GM18507 (cell line): ENCODE results near the gene BICD1.
"Not testable (repeated sequence)": the region's sequence is repeated elsewhere in the genome, so short reads cannot be mapped to it uniquely, and the experiment has no call there.

Experiments
- DNase-seq: peaks from one replicate; pipeline ENCODE4 v3.0.0; 2011; ENCODE audit warnings: low read depth; ENCODE audit not compliant: insufficient read length; ENCODE audit errors: extremely low spot score
- FAIRE-seq: peaks from 2 replicates; lab custom pipeline; 2011; peaks lifted over from hg19 to GRCh38; lab: Jason Lieb, UNC

The BICD1 gene

DNA sequence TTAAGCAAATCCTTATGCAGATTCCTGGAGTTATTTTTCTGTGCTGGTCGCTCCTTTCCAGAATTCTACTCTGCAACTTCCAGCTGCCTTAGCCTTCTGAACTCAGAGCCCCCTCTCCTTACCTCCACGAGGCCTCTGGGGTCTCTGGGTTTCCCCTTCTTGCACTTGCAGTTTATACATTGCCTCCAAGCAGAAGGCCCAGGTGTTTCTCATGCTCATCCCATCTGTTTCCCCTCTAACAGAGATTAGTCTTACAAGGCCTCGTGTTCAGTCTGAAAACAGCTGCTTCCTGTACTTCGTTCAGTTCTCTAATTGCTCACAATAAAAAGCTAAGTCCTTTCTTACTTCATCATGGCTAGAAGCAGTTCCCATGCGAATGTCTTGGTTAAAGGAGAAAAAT is 158.3 kb downstream of the BICD1 start:
- DNase-seq (no peak), FAIRE-seq (peak; percentile 70)

- FAIRE-seq (no peak), DNase-seq (no peak)
Measured at GRCh38 chr12:32265456-32265855, 158.8 kb downstream of the BICD1 start.

GRCh38 chr12:32265951-32266350 is 159.3 kb downstream of the BICD1 start:
- FAIRE-seq (peak; percentile 70), DNase-seq (no peak)

GRCh38 chr12:32266756-32267155 is 160.1 kb downstream of the BICD1 start:
- FAIRE-seq (no peak), DNase-seq (no peak)

DNA sequence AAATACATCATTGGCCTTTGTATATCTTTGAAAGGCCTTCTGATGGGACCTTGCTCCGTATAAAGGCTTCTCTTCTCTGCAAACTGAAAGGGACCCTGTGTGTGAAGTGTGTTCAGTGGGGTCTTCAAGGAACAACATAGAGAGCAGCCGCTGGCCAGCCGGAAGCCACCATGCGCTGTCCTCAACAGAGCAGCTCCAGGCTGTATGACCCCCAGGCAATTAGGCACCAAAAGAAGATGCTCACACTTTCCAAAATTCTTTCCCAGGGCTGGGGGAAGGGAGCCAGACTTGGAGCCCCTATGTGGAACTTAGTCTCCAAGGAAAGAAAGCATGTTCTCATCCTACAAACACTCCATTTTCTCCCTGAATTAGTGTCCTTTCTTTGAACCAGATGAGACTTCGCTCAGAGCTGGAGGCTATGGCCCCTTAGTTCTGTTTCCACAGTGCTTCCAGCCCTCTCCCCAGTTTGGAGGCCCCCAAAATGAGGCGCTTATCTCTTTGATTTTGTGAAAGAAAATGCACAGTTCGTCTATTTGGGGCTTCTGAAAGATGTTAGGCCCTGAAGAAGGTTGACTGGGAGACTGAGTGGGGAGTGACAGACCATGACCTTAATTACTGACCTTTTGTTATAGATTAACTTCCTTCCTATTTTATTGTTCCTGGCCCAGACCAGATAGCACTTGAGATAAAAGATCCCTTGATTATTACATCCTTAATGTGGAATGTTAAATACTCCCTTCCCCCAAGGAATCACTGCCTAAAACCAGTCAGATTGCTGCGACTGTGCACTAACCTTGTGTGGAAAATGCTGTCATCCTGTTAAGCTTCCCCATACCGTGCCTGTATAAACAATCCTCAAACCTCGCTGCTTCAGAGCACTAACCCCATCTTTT is 164.4 kb downstream of the BICD1 start:
- DNase-seq (no peak), FAIRE-seq (peak; percentile 21)

- FAIRE-seq (no peak), DNase-seq (no peak)
Measured at GRCh38 chr12:32272465-32272864, 165.8 kb downstream of the BICD1 start.

DNA sequence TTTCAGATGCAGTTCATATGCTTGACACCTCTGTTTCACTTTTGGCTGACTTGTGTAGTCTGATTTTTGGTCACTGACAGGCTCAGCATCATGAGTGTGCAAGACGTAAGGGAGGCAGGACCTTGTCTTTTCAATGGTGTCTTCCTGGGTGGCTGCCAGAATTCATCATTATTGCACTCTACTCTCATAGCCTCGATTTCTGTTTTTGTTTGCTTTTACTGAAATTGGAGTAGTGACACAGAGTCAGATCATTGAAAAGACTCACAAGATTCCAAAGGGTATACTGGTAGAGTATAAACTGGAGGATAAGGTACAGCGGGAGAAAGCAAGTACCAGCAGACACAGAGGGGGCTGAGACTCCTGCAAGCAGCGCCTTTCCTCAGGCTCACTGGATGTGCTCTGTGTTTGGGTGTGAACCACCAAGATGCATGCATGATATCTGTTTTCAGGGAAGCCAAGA is 166.4 kb downstream of the BICD1 start:
- FAIRE-seq = peak; percentile 75
- no peak for DNase-seq

- DNase-seq (no peak), FAIRE-seq (peak; percentile 91)
Measured at GRCh38 chr12:32273712-32274111, 167.1 kb downstream of the BICD1 start.

DNA sequence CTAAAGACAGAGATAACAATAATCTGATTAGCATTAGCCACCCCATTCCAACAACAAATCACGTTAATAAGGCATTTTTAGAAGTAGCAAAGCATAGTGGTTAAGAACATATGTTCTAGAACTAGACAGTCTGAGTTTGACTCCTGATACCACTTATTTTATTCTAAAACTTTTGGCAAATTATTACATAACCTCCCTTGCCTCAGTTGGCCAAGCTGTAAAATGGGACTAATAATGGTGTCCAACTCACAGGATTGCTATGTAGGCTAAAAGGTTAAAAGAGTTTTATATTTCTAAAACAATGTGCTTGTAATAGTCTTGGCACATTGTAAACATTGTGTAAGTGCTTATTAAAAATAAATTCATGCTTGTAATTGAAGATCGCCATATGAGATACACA is 168.0 kb downstream of the BICD1 start:
- DNase-seq (no peak), FAIRE-seq (no peak)

GRCh38 chr12:32275520-32275919 is 168.9 kb downstream of the BICD1 start:
- FAIRE-seq, DNase-seq: not testable (repeated sequence)

DNA sequence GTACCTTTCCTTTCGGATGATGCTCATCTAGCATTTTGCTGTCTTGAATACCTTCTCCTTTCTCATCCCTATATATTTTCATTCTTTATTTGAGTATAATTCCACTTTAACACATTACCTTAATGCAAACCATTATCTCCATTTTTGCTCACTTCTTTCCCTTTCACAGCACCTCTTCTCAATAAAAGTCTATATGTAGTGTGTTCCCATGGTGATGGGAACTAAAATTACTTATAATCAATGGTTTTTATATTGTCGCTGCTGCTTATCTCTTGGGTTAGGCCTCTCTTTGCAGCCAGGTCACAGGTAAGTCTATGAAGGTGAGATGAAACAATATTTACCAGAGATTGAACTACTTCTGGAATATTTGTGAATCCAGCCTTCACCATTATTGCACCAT is 171.1 kb downstream of the BICD1 start:
- DNase-seq (no peak), FAIRE-seq (no peak)

DNA sequence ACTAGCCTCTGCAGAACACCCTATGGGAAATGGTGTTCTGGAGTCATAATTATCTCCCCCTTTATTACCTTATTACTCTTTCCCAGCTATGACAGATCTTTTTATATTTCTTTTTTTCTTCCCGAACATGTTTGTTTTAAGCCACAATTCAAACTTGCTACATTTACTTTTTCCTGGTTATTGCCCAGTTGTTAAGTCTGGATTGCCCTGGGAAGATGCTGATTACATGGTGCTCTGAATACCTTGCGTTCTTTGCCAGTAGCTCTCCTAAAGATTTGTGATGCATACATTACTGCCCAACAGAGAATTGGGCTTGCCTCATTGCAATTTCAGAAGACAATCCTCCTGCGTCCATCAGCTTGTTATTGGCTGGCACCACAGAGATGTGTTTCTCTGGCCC is 174.5 kb downstream of the BICD1 start:
- DNase-seq (no peak), FAIRE-seq (no peak)

- FAIRE-seq (no peak), DNase-seq (no peak)
Measured at GRCh38 chr12:32284561-32284960, 177.9 kb downstream of the BICD1 start.

- DNase-seq = no peak
- no peak for FAIRE-seq
Measured at GRCh38 chr12:32285021-32285420, 178.4 kb downstream of the BICD1 start.

DNA sequence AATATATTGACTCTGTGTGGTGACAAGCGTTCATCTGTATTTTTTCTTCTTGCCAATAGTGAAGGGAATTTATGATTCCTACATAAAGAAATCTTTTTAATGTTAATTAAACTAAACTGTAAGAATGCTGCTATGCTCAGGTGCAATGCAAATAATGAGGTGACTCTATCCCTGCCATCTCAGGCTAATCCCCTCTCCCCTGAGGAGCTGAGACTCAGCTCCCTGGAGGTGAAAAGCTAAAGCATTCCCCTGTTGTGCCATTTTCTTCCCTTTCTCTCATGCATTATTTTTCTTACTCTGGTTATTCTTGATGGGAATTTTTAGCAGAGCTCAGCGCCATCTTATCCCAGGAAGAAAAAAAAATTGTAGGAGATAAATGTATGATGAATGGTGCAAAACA is 178.8 kb downstream of the BICD1 start:
- FAIRE-seq (no peak), DNase-seq (no peak)

- DNase-seq (no peak), FAIRE-seq (no peak)
Measured at GRCh38 chr12:32290411-32290810, 183.8 kb downstream of the BICD1 start.

DNA sequence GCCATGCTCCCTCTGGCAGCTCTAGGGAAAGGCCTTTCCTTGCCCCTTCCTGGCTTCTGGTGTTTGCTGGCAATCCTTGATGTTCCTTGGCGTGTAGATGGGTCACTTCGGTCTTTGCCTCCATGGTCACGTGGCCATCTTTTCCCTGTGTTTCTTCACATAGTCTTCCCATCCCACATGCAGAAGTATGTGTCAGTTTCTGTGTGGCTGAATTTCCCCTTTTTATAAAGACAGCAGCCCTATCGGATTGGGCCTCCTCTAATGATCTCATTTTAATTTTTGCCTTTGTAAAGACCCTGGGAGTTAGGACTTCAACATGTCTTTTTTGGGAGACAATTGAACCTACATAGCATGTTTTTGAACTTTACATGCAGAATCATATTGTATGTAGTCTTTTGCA is 185.5 kb downstream of the BICD1 start:
- DNase-seq (no peak), FAIRE-seq (no peak)

DNA sequence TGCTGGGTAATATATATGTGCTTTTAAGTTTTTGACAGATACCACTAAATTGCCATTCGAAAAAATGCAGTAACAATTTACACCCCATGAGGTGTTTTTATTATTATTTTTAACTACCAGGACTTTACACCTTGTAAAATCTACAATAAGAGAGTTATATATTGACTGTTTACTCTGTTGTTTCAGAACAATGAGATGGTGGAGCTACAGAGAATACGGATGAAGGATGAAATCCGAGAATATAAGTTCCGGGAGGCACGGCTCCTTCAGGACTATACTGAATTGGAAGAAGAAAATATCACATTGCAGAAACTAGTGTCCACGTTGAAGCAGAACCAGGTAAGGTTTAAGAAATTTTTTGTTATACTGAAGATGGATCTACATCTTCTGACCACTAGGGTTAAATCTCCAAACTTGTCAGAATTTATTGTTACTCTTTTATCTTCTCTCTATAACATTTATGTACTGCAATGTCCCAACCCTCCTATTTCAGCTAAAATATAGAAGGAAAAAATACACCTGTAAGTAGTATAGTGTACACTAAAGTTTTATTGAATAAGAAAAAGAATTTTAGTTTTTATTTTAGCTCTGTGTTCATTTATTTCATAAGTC is 187.3 kb downstream of the BICD1 start:
- DNase-seq (no peak), FAIRE-seq (no peak)

GRCh38 chr12:32296567-32296966 is 189.9 kb downstream of the BICD1 start:
- no peak for FAIRE-seq
- DNase-seq = no peak

GRCh38 chr12:32298917-32299316 is 192.3 kb downstream of the BICD1 start:
- FAIRE-seq (no peak), DNase-seq (no peak)

GRCh38 chr12:32301216-32301615 is 194.6 kb downstream of the BICD1 start:
- no peak for DNase-seq
- FAIRE-seq = no peak
